ENCODE measurements around the gene ATP6V0D1.

- TF ChIP-seq CTCF (IDR thresholded peaks at IDR 0.05; ENCODE audit: low read length) (no peak), EZH2 (optimal IDR thresholded peaks at IDR 0.05; ENCODE audit: low read depth, low read length) (no peak)
Observed at GRCh38 chr16:67526149-67526791, 45.3 kb upstream of the ATP6V0D1 start.
